Endothelial cell of umbilical vein (primary cell): ENCODE measurements around the gene PXMP2. TPM values are rescaled to one million over a fixed set of nuclear protein-coding genes. Genes with fewer than 3 reads are reported as not detected.

Experiments used
- BruUV-seq: library from RNA; stranded (reverse); fragments of 400-500 nt; replicated peaks from 2 replicates; lab custom pipeline; 2021; lab: Mats Ljungman, UMichigan
- CTCF ChIA-PET: fragments of 300-600, 350-600 bp; sonication (Branson Sonifier 250); formaldehyde crosslinking; loops from one replicate; lab custom pipeline; 2021; ENCODE audit warnings: antibody characterized with exemption, inconsistent platforms; lab: Charles Lee
- POLR2A ChIA-PET: fragments of 300-600, 350-600 bp; sonication (Branson Sonifier 250); formaldehyde crosslinking; loops from one replicate; lab custom pipeline; 2021; ENCODE audit warnings: antibody characterized with exemption, inconsistent platforms; lab: Charles Lee
- DNase-seq: peaks from one replicate; pipeline ENCODE4 v3.0.0-alpha.2; 2011; ENCODE audit warnings: low read depth, low spot score
- FAIRE-seq: peaks from 2 replicates; lab custom pipeline; 2011; peaks lifted over from hg19 to GRCh38; lab: Jason Lieb, UNC
- H2AFZ ChIP-seq: 2 replicates; pipeline ENCODE4 v1.6.0; 2012; ENCODE audit warnings: low read depth, low read length, control low read depth, inconsistent platforms
- H3K27ac ChIP-seq: 2 replicates; pipeline ENCODE4 v1.5.1; 2011; ENCODE audit warnings: low read depth, mild to moderate bottlenecking, control low read depth, low read length, moderate library complexity; ENCODE audit not compliant: insufficient read depth
- H3K27me3 ChIP-seq, 2 experiments: 2 replicates each; pipeline versions ENCODE4 v1.6.0 to v1.6.1; 2011; ENCODE audit warnings: low read length in 2 of 2, mixed read lengths in 1 of 2; ENCODE audit not compliant: control insufficient read depth in 2 of 2, insufficient read depth in 2 of 2
- H3K36me3 ChIP-seq, 2 experiments: 2 replicates in 1 of 2; 3 replicates in 1 of 2; pipeline ENCODE4 v1.5.1; 2011; ENCODE audit warnings: low read length in 2 of 2, mild to moderate bottlenecking in 1 of 2, moderate library complexity in 1 of 2; ENCODE audit not compliant: control insufficient read depth in 2 of 2, insufficient read depth in 2 of 2; ENCODE audit errors: extremely low read depth in 1 of 2
- H3K4me1 ChIP-seq: 3 replicates; pipeline ENCODE4 v1.5.1; 2011; ENCODE audit warnings: mild to moderate bottlenecking, low read length; ENCODE audit not compliant: control insufficient read depth, insufficient read depth; ENCODE audit errors: extremely low read depth
- H3K4me2 ChIP-seq: 2 replicates; pipeline ENCODE4 v1.6.1; 2011; ENCODE audit warnings: low read length, control low read depth, mixed read lengths; ENCODE audit not compliant: insufficient read depth
- H3K4me3 ChIP-seq, 3 experiments: fragments of 200-600 bp in 1 of 3; sonication (generic), shearing (Covaris generic) in 1 of 3; replicated peaks in 1 of 3; 2 replicates each; pipeline ENCODE4 v1.5.1; 2011 to 2016; ENCODE audit warnings: control low read depth in 3 of 3, low read length in 3 of 3, mild to moderate bottlenecking in 2 of 3, inconsistent platforms in 1 of 3, low read depth in 1 of 3, moderate library complexity in 1 of 3; ENCODE audit not compliant: insufficient read depth in 1 of 3
- H3K79me2 ChIP-seq: 2 replicates; pipeline ENCODE4 v1.6.0; 2012; ENCODE audit warnings: low read length, inconsistent platforms; ENCODE audit not compliant: control insufficient read depth, insufficient read depth
- H3K9ac ChIP-seq: replicated peaks from 2 replicates; pipeline ENCODE3; 2011; ENCODE audit warnings: low read length, control low read depth; ENCODE audit not compliant: insufficient read depth; ENCODE audit errors: extremely low read depth
- H3K9me1 ChIP-seq: replicated peaks from 3 replicates; pipeline ENCODE4 v1.6.0; 2011; ENCODE audit warnings: mild to moderate bottlenecking, low read length; ENCODE audit not compliant: control insufficient read depth, insufficient read depth; ENCODE audit errors: extremely low read depth
- H3K9me3 ChIP-seq: replicated peaks from 2 replicates; pipeline ENCODE4 v1.5.1; 2012; ENCODE audit warnings: low read length, inconsistent platforms; ENCODE audit not compliant: control insufficient read depth, insufficient read depth
- H4K20me1 ChIP-seq: replicated peaks from 2 replicates; pipeline ENCODE3; 2011; ENCODE audit warnings: mild to moderate bottlenecking, low read length; ENCODE audit not compliant: control insufficient read depth, insufficient read depth; ENCODE audit errors: extremely low read depth
- CTCF ChIP-seq, 2 donors: IDR thresholded peaks; 1 replicate in 1 of 2; 2 replicates in 1 of 2; pipeline ENCODE4 v1.5.1; 2011; ENCODE audit warnings: low read length in 2 of 2, mild to moderate bottlenecking in 2 of 2, moderate library complexity in 2 of 2, control low read depth in 1 of 2, inconsistent platforms in 1 of 2, low read depth in 1 of 2; ENCODE audit not compliant: insufficient read depth in 1 of 2; ENCODE audit errors: extremely low read depth in 1 of 2
- EZH2 ChIP-seq: IDR thresholded peaks from 2 replicates; pipeline ENCODE4 v1.6.1; 2012; ENCODE audit warnings: borderline replicate concordance, low read depth, mild to moderate bottlenecking, moderate library complexity, low read length, inconsistent platforms; ENCODE audit not compliant: severe bottlenecking
- FOS ChIP-seq: IDR thresholded peaks from 2 replicates; pipeline ENCODE4 v1.6.1; 2011; ENCODE audit warnings: mild to moderate bottlenecking, low read length, moderate library complexity, borderline replicate concordance; ENCODE audit not compliant: insufficient read depth
- GATA2 ChIP-seq: IDR thresholded peaks from 2 replicates; pipeline ENCODE4 v1.7.0; 2011; ENCODE audit warnings: low read depth, mild to moderate bottlenecking, moderate library complexity, mixed read lengths, low read length; ENCODE audit not compliant: insufficient read length, insufficient read depth
- JUN ChIP-seq: IDR thresholded peaks from 2 replicates; pipeline ENCODE4 v1.6.1; 2011; ENCODE audit warnings: borderline replicate concordance, low read depth; ENCODE audit not compliant: insufficient read length, insufficient read depth
- MAX ChIP-seq: IDR thresholded peaks from 2 replicates; pipeline ENCODE4 v1.6.1; 2011; ENCODE audit not compliant: insufficient read depth, insufficient read length
- MYC ChIP-seq: IDR thresholded peaks from one replicate; pipeline ENCODE4 v1.6.1; 2011; ENCODE audit warnings: mild to moderate bottlenecking, low read depth, low read length
- POLR2A ChIP-seq: IDR thresholded peaks from 2 replicates; pipeline ENCODE4 v1.6.1; 2012; ENCODE audit warnings: low read depth, mild to moderate bottlenecking, control low read depth, low read length
- POLR2AphosphoS5 ChIP-seq: IDR thresholded peaks from 2 replicates; pipeline ENCODE4 v1.6.1; 2012; ENCODE audit warnings: low read depth, mild to moderate bottlenecking, control low read depth, low read length, moderate library complexity; ENCODE audit not compliant: insufficient read depth
- dilution Hi-C: fragments of 300-500 bp; cut with MboI; formaldehyde crosslinking; loops from one replicate; pipeline ENCODE4 v1.15.0; 2019; ENCODE audit warnings: low sequenced_read_pairs; ENCODE audit not compliant: extremely low pct_ligation_motif_present
- intact Hi-C: fragments of 100-400 bp; cut with micrococcal nuclease; formaldehyde crosslinking; loops from one replicate; pipeline ENCODE4 v1.10.0; 2022
- polyA plus RNA-seq, 4 experiments: library from polyadenylated mRNA; depleted of rRNA in 3 of 4; stranded (reverse) in 3 of 4; unstranded in 1 of 4; fragments of >200 nt; gene quantifications; 2 replicates each; pipeline versions ENCODE4 v1.2.1 to v1.2.3, GENCODE V29; 2011 to 2012; ENCODE audit warnings: missing spikeins in 1 of 4
- total RNA-seq: library from RNA; stranded (reverse); gene quantifications from 2 replicates; pipeline ENCODE4 v1.2.3, GENCODE V29; 2021

PXMP2 gene
- total and polyA plus RNA-seq, 2 donors (not counting 3 experiments of a cell fraction or from before 2014, with no cell fraction given) = 24.0 to 31.5 TPM

- H3K79me2 ChIP-seq = peaks cover 35% of the 10 kb centered on the region
- no peaks in the 10 kb centered on the region for H3K9me1 ChIP-seq
- intact Hi-C loops = no loop called here
- no peak for DNase-seq
- dilution Hi-C loops = no loop called here
- H3K9me3 ChIP-seq = no peaks in the 10 kb centered on the region
- H3K4me3 ChIP-seq = no peak overlapping the region
- H2AFZ ChIP-seq = no peak overlapping the region
- H3K27ac ChIP-seq = no peak overlapping the region
- no peak for FAIRE-seq
- no TSS peak for BruUV-seq
- H3K27me3 ChIP-seq = no peaks in the 10 kb centered on the region
- no peak overlapping the region for H3K9ac ChIP-seq
- H3K4me1 ChIP-seq = no peaks in the 10 kb centered on the region
- CTCF ChIA-PET = interaction anchor here (1.2 to 1.3 kb wide), 2 partner anchors 10 to 22 kb away, joined by 3 to 4 read pairs; no protein-coding TSS in a partner anchor
- TF ChIP-seq POLR2AphosphoS5 (no peak), GATA2 (no peak), MAX (no peak), MYC (no peak), CTCF (IDR thresholded peaks at IDR 0.05; ENCODE audit: extremely low read depth in 1 of 2, insufficient read depth in 1 of 2, low read depth in 1 of 2, low read length in 2 of 2) (no peak), POLR2A (no peak), FOS (no peak), EZH2 (no peak), JUN (no peak)
- POLR2A ChIA-PET = no interaction called here
- H3K4me2 ChIP-seq = no peak overlapping the region
- peaks cover 35 to 62% of the 10 kb centered on the region in 2 experiments for H3K36me3 ChIP-seq
- no peaks in the 10 kb centered on the region for H4K20me1 ChIP-seq
Measured at GRCh38 chr12:132740652-132741051, 53.3 kb downstream of the PXMP2 start.
